Cortex of kidney (tissue), 1 donor: Measurements from ENCODE around the gene IGFBP4.

ENCODE experiments used
- DNase-seq: peaks from one replicate; lab custom pipeline; 2025; lab: John Stamatoyannopoulos, UW

The IGFBP4 gene

GRCh38 chr17:40456396-40456951, 13.2 kb downstream of the IGFBP4 start:
- no peak for DNase-seq

- DNase-seq, result no peak
Observed at GRCh38 chr17:40457369-40457768, 14.1 kb downstream of the IGFBP4 start.

- DNase-seq, result no peak
Observed at GRCh38 chr17:40457964-40458791, 14.9 kb downstream of the IGFBP4 start.

GRCh38 chr17:40458851-40459482, 15.7 kb downstream of the IGFBP4 start:
- DNase-seq, result no peak

GRCh38 chr17:40459636-40460603, 16.7 kb downstream of the IGFBP4 start:
- no peak for DNase-seq

GRCh38 chr17:40460604-40460967, 17.3 kb downstream of the IGFBP4 start:
- no peak for DNase-seq

GRCh38 chr17:40460968-40461731, 17.9 kb downstream of the IGFBP4 start:
- DNase-seq, result no peak

- DNase-seq, result no peak
Observed at GRCh38 chr17:40461732-40462342, 18.6 kb downstream of the IGFBP4 start.

- no peak for DNase-seq
Observed at GRCh38 chr17:40462343-40463121, 19.3 kb downstream of the IGFBP4 start.

GRCh38 chr17:40463122-40463550, 19.9 kb downstream of the IGFBP4 start:
- no peak for DNase-seq

GRCh38 chr17:40464392-40464855, 21.2 kb downstream of the IGFBP4 start:
- DNase-seq, result no peak

- DNase-seq, result no peak
Observed at GRCh38 chr17:40466298-40466971, 23.2 kb downstream of the IGFBP4 start.

- DNase-seq, result no peak
Observed at GRCh38 chr17:40467281-40467867, 24.1 kb downstream of the IGFBP4 start.

GRCh38 chr17:40468560-40468959, 25.3 kb downstream of the IGFBP4 start:
- DNase-seq, result no peak

- DNase-seq, result no peak
Observed at GRCh38 chr17:40469805-40470675, 26.8 kb downstream of the IGFBP4 start.

- DNase-seq, result no peak
Observed at GRCh38 chr17:40470932-40471828, 27.9 kb downstream of the IGFBP4 start.
